T-cell (primary cell): ENCODE data around the gene MRPL48. TPM values are rescaled to one million over a fixed set of nuclear protein-coding genes. Genes with fewer than 3 reads are reported as not detected.

ENCODE experiments used
- total RNA-seq, 35 experiments: library from RNA in 6 of 35; stranded (reverse) in 6 of 35; fragments of 120-200 nt in 1 of 35; gene quantifications; one replicate each; pipeline versions ENCODE4 v1.2.1 to v1.2.4 and lab custom pipeline; 2013 to 2026

MRPL48 gene
- total RNA-seq, 5 donors from 2014 or later (not counting 1 experiment from before 2014, with no cell fraction given) = 21.9 to 26.6 (median 25.7) TPM

Other genes with a start within 250 kb of the MRPL48 start
- 10 to 100 TPM; 23.6 to 27.0 (median 24.7) TPM for gene FAM168A, start 189.8 kb upstream of the MRPL48 start, total RNA-seq
- 10 to 100 TPM; 50.8 to 70.6 (median 61.1) TPM for gene PLEKHB1, start 141.3 kb upstream of the MRPL48 start, total RNA-seq
- gene RAB6A, start 26.8 kb upstream of the MRPL48 start, total RNA-seq = 100 to 1,000 TPM in 3 of 5 donors, 10 to 100 TPM in 2; 58.1 to 118 (median 102) TPM
- gene COA4, start 89.0 kb downstream of the MRPL48 start, total RNA-seq = 10 to 100 TPM; 31.5 to 66.9 (median 60.7) TPM
- gene PAAF1, start 89.1 kb downstream of the MRPL48 start, total RNA-seq = 10 to 100 TPM; 11.4 to 16.8 (median 14.9) TPM
- gene DNAJB13, start 163.2 kb downstream of the MRPL48 start, total RNA-seq = under 1 TPM in 3 of 5 donors, not detected in 2; 0.19 to 0.96 (median 0.30) TPM
- 100 to 1,000 TPM; 241 to 754 (median 311) TPM for gene UCP2, start 195.0 kb downstream of the MRPL48 start, total RNA-seq
- gene UCP3, start 221.2 kb downstream of the MRPL48 start, total RNA-seq = 1 to 10 TPM; 5.7 to 6.8 (median 6.5) TPM